ENCODE results near the gene DNASE1L1.

The DNASE1L1 gene, protein sequence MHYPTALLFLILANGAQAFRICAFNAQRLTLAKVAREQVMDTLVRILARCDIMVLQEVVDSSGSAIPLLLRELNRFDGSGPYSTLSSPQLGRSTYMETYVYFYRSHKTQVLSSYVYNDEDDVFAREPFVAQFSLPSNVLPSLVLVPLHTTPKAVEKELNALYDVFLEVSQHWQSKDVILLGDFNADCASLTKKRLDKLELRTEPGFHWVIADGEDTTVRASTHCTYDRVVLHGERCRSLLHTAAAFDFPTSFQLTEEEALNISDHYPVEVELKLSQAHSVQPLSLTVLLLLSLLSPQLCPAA

DNA sequence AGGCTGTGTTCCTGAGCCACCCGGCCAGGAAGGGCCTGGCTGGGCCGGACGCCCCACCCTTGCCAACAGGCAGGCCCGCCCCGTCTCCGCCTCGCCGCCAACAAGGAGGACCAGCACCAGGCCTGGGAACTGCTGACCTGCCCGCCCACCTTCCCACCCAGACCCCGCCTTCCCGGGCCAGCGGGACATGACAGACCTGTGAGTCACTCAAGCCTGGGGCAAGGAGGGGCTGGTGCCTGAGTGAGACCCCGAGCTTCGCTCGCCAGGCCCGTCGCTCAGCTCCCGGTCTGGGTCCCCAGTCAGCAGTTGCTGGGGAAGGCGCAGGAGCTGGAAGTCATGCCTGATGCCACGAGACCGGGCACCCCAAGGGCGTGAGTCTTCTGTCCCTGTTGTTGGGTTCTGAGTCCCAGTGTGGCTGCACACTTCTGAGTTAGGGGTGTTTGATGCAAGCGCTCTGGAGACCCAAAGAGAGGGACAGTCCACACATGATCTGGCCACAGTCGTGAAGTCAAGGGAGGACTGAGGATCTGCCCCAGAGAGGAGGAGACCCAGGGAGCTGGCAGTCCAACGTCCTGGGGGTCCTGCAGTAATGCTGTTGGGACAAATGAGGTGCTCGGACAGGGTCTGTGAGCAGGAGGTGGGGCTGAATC lies at the start of gene DNASE1L1:
Gene DNASE1L1, minus strand, starts transcription at position 33 of the 650 bp plus-strand sequence. CDS start 3,686 bp downstream, outside the sequence.
- peak; percentile 80 for DNase-seq

DNA sequence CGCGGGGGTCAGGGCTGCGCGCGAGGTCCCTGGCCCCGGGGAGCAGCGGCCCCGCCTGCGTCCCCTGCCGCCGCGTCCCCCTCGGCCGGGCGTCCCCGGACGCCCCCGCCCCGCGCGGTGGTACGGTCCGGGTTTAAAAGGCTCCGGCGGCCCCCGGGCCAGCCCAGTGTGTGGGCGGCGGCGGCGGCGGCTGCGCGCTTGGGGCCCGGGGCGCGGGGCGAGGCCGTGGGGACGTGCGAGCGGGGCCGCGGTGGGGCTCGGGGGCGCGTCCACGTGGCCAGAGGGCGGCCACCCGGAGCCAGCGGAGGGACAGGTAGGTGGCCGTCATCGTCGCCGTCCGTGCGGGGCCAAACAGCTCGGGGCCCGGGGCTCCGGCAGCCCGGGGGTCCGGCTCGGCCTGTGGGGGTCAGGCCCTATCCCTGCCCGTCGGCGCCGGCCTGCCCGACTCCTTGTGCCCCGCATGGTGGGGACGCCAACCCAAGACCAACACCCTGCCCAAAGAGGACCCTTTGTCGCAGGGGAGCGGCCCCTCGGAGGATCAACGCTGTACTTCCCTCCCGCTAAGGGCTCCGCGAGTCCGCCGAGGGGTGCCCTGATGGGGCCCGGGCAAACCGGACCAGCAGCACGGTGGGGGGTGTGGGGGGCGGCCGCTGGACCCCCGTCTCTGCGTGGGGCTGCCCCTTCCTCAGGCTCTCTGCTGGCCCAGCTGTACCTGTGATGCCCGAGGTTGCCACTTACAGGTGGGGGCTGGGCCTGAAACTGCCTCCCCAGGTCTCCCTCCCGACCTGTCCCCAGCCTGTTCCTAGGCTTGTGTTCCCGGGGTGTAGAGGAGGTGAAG lies 49.3 kb upstream of the DNASE1L1 start, which contains the start of gene PLXNA3:
Gene PLXNA3, plus strand, starts transcription at position 166 of the 838 bp plus-strand sequence. CDS start 1,903 bp downstream, outside the sequence.
- DNase-seq = peak; percentile 57

DNA sequence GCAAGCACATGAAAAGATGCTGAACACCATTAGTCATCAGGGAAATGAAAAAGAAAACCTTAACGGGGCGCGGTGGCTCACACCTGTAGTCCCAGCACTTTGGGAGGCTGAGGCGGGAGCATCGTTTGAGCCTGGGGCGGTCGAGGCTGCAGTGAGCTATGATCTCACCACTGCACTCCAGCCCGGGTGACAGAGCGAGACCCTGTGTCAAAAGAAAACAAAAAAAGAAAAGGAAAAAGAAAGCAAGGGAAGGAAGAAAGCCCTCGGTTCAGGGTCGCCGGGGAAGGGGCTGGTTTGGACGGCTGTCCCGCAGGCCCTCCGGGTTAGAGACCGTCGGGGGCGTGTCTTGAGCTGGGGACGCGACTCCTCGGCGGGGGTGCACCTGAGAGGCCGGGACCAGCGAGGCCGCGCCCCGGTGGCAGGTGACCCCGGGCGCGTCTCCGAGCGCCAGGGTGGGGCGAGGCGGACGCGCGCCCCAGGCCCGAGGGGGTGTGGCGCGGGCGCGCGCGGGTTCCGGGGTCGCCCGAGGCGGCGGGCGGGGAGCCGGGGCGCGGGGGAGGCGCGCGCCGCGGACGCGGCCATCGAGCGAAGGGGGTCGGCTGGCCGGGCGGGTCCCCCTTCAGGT lies 48.5 kb upstream of the DNASE1L1 start:
- peak; percentile 30 for DNase-seq

DNA sequence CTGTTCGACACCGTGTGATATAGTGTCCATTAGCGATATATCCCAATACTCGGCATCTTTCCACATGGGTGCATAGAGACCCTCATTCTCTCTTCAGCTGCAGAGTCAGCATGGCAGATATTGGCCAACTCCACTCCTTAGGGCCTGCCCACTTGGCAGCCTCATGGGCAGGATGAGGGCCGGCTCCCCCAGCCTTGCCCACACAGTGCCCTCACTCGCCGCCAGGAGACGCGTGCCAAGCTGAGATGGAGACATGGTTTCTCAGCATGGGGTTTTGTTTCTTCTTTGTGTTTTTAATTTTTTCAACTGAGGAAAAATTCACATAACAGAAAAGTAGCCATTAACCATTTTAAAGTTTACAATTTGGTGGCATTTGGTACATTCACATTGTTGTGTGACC lies 43.8 kb upstream of the DNASE1L1 start:
- no peak for DNase-seq

DNA sequence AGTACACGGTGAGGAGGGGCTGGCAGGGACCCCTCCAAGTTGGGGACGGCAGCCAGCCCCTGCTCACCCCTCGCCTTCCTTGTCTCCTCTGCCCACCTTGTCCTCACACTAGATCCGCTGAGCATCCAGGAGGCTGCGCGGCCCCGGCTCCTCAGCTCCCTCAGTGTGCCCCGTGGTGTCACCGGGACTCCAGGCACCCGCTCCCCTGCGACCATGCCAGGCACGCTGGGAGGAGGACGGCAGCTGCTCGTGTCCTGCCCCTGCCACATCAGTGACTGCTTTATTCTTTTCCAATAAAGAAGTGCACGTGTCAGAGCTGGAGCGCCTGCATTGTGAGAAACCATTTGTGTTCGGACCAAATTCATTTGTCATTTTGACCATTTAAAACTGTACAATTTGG lies 41.3 kb upstream of the DNASE1L1 start:
- DNase-seq = no peak

DNA sequence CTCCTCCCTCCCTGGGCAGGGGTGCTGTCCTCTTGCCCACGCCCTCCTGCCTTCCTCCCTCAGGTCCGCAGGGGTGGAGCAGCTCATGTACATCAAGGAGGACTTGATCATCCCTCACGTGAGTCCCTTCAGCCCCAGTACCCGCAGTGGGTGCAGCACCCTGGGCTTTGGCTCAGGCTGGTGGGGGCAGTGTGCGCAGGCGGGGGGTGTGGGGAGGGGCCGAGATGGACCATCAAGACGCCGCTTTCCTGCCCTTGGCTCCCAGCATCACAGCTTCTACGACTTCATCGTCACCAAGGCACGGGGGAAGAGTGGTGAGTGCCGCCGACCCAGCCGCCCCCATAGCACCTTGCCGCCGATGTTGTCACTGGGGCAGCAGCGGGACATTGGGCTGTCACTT lies 40.6 kb upstream of the DNASE1L1 start:
- DNase-seq = no peak

DNA sequence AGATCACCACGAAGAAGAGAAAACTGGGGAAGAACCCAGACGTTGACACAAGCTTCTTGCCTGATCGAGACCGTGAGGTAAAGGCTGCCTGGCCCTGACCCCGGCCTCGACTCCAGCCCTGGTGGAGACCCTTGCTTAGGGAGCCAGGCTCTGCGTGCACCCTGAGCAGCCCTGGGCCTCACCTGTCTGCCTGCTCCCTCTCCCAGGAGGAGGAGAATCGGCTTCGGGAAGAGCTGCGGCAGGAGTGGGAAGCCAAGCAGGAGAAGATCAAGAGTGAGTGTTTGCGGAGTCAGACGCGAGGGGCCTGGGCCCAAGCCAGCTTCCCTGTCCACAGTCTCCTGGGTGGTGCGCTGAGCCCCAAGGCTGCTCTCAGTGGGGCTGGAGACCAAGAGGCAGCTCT lies 39.4 kb upstream of the DNASE1L1 start:
- no peak for DNase-seq

DNA sequence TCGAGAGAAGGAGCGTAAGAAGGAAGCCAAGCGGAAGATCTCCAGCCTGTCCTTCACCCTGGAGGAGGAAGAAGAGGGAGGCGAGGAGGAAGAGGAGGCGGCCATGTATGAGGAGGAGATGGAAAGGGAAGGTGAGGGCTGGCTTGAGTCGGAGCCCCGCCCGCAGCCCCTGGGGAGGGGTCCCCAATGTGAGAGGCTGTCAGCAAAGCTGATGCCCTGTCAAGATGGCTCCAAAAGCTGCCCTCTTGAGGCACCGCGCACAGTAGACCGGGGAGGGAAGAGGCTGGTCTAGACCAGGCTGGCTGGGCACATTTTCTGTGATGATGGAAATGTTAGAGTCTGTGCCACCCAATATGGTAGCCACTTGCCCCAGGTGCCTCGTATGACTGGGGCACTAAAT lies 37.4 kb upstream of the DNASE1L1 start:
- no peak for DNase-seq

DNA sequence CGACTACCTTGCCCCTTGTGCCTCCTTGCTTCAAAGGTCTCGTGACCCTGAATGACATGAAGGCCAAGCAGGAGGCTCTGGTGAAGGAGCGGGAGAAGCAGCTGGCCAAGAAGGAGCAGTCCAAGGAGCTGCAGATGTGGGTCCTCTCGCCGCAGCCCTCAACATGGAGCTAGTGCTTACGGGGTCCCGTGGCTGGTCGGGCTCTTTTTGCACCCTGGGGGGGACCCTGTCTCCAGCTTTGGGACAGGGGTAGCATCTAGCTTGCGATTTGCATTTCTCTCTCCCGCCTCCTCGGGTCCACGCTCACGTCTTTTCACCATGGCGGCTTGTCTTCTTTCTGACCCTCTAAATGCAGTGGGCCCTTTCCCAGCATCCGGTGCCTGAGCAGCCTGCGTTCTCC lies 36.7 kb upstream of the DNASE1L1 start:
- no peak for DNase-seq

DNA sequence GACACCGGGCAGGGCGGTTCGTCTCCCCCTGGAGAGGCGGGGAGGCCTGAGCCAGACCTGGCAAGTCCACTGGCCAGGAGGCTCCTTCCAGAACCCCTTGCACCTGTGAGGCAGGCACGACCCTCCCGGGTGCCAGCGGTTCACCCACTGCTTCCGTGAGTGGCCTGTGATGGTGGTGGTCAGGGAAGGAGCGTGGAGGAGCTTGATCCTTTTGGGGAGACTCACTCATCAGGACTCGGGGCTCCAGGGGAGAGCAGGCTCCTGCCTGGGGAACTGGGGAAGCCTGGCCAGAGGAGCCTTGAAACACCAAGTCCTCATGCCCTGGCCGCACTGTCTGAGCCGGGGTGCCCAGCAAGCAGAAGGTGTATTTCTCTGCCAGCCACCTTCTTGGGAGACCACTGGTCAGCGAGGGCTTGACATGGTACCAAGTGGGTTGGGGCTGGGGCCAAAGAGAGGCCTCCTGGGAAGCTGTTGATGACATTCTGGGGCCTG lies 35.7 kb upstream of the DNASE1L1 start:
- no peak for DNase-seq

DNA sequence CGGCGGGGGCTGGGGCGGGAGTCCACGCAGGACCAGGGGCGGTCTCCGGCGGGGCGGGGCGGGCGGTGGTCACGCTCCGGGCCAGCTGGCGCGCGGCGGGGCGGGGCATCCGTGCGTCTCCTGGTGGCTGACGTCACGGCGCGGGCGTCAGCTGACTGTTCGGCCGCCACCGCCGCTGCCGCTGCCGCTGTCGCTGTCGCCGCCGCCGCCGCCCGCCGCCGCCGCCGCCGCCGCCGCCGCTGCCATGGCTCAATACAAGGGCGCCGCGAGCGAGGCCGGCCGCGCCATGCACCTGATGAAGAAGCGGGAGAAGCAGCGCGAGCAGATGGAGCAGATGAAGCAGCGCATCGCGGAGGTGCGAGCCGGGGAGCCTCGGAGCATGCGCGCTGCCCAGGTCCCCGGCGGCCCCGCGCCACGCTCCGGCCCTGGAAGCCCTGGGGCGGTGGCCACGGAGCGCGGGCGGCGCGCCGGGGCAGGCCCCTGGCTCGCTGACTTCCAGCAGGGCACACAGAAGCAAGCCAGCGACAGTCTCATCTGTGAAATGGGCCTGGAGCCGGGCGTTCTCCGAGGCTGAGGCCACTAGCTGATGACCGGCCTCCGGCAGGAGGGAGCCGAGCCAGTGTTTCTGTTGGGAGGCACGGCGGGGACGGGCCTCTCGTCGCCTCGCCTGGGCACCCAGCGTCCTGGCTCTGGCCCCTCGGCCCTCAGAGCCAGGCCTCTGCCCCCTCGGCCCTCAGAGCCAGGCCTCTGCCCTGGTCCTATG lies 35.1 kb upstream of the DNASE1L1 start, which contains the start of gene FAM50A:
Gene FAM50A, plus strand, starts transcription at position 150 of the 763 bp plus-strand sequence. Its CDS starts 95 bp downstream, at position 245.
- peak; percentile 65 for DNase-seq

DNA sequence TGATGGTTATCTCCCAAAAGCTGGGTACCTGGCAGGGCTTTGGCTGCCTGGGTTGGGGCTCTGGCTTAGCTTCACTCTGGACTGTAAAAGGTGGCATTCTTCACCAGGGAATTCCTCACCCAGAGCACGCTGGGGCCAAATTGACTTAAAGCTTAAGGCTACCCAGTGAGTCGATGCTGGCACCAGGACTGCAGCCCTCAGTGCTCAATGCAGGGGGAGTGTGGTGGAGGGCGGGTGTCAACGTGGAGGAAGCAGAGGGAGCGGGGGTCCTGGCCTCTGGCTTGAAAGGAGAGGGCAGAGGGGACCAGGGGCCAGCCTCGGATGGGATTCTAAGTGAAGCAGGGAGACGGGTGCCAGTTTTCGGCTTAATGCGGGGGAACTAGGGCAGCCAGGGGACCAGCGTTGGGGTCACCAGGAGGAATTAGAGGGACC lies 34.4 kb upstream of the DNASE1L1 start:
- no peak for DNase-seq

DNA sequence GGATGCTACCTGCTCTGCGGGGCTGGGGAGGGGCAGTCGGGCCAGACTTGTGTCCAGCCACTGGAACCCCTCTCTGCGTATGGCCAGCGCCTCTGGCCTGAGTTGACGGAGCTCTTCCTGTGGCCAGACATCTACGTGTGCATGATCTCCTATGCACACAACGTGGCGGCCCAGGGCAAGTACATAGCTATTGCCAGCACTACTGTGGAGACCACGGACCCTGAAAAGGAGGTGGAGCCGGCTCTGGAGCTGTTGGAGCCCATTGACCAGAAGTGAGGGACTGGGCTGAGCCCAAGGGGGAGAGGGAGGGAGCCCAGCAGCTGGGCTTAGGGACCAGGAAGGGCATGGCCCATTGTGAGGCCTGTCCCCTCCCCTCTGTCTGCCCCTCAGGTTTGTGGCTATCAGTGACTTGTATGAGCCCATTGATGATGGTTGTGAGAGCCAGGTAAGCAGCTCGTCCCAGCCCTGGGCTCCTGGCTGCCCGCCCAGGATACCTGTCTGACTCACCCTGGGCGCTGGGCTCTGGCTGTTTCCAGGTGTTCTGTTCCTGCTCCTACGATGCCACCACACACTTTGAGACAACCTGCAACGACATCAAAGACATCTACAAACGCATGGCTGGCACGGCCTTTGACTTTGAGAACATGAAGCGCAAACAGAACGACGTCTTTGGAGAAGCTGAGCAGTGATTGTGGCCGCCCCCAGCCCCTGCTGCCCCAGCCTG lies 33.1 kb upstream of the DNASE1L1 start:
- no peak for DNase-seq

DNA sequence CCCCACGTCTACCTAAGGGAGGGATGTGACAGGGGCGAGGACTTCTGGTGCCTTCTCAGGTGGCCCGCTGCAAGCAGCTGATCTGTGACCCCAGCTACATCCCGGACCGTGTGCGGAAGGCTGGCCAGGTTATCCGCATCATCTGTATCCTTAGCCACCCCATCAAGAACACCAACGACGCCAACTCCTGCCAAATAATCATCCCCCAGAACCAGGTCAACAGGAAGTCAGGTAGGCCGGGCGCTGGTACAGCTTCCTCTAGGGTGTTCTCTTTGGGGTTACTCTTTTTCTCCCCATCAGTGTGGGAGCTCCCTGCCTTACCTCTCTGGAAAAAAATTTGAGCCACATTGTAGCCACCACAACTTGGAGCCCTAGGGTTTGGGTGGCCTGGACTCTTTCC lies 32.5 kb upstream of the DNASE1L1 start:
- no peak for DNase-seq

DNA sequence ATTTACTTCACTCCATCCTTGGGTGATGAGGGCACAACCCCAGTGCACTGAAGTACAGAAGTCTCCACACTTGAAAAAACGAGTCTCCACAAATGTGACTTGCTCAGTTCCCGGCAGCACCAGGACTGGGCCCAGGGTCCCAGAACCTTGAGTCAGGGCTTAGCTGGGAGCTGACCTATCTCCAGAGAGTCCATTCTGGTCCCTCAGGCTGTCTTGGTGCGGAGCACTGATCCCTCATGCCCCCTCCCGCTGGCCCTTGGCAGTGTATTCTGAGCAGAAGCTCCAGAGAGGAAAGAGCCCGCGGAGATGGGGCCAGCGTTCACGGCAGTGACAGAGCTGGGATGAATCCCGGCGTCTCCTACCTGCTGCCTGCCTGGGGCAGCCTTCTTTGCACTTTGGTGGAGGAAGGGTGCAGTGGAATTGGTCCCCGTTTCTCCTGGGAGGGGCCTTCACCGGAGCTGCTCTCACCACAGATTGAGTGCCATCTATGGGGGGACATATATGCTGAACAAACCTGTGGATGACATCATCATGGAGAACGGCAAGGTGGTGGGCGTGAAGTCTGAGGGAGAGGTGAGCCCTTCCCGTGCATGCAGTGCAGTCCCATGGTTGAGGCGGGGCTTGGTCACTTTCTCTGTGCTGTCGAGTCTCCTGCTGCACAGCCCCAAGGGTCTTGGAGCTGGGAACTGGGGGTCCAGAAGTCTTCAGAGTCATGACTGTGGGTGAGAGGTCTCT lies 31.7 kb upstream of the DNASE1L1 start:
- DNase-seq = no peak

DNA sequence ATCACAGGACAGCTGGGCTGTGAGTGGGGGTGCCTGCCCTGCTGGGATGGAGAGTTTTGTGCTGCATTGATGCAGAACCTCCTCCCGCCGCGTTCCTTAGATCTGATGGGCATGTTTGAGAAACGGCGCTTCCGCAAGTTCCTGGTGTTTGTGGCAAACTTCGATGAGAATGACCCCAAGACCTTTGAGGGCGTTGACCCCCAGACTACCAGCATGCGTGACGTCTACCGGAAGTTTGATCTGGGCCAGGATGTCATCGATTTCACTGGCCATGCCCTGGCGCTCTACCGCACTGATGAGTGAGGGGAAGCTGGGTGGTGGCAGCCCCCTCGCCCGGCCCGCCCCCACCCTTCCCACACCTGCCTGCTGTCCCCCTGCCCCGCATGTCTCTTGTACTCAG lies 30.8 kb upstream of the DNASE1L1 start:
- DNase-seq = no peak

DNA sequence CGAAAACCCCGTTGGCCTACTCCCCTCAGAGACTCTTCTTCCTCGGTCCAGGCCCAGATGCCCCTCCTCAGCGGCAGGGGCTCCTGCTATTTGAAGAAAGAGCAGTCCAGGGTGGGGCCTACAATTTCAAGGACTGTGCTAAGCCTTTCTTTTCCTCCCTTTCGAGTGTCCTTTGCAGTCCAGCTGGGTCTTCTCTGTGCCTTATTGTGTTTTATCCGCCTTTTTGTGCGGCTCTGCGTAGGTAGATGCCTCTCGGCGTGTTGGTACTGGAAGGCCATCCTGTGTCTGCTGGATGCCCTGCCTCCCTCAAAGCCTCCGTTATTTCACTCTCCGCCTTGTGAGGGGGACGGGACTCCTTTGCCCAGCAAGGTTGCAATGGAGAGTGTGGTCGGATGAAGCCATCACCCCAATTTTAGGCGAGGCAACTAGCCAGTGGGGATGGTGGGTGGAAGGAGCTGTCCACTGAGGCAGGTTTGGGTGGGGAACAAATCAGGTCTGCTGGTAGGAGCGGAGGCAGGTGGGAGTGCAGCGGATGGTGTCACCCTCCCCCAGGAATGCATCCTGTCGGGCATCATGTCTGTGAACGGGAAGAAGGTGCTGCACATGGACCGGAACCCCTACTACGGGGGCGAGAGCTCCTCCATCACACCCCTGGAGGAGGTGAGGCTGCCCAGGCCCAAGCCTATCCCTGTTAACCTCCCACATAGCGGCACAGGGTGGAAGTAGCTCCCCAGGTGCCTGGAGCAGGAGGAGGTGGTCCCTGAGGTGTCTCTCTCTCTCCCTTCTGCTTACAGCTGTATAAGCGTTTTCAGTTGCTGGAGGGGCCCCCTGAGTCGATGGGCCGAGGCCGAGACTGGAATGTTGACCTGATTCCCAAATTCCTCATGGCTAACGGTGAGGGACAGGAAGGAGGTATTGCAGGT lies 29.2 kb upstream of the DNASE1L1 start:
- DNase-seq = no peak

DNA sequence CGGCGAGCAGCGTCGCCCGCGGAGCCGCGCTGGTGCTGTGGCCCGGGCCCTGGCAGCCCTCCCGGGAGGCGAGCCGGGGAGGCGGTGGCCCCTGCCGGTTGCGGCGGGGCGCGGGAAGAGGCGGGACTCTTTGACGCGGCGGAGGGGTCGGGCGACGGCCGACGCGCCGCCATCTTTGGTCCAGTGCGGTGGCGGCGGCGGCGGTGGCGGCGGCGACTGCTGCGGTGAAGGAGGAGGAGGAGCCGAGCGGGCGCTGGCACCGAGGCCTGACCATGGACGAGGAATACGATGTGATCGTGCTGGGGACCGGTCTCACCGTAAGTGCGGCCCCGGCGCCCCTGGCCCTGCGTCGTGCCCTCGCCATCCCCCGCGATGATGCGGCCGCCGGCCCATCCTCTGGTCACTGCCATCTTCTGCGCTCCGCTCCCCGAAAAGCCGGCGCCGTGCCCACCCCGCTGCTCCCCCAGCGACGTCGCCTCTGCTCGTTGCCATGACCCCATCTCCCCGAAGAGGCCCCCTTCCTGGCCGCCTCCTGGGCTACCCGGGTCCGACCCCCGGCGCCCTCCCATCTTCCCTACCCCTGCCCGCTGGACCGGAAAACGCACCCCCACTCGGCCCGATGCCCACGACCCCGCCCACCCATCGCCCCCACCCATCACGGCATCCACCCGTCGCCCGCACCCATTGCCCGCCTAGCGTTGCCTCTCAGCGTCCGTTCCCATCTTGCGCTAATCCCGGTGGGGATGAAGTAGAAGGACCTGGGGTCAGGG lies 28.1 kb upstream of the DNASE1L1 start, which contains the start of gene GDI1:
Gene GDI1, plus strand, starts transcription at position 172 of the 770 bp plus-strand sequence. Its CDS starts 101 bp downstream, at position 273.
- DNase-seq = peak; percentile 67
